Glomerular endothelial cell (primary cell): Measurements from ENCODE around the gene DGCR6L. TPM values are rescaled to one million over a fixed set of nuclear protein-coding genes. Genes with fewer than 3 reads are reported as not detected.
"Not testable (repeated sequence)": the region's sequence is repeated elsewhere in the genome, so short reads cannot be mapped to it uniquely, and the experiment has no call there.

Experiments used
- DNase-seq: peaks from one replicate; pipeline ENCODE4 v3.0.0-alpha.2; 2011; ENCODE audit warnings: low read depth, low spot score; ENCODE audit errors: extremely low read depth
- total RNA-seq: library from RNA; depleted of rRNA; stranded (reverse); fragments of >200 nt; gene quantifications from 2 replicates; pipeline ENCODE4 v1.2.3, GENCODE V29; 2015

DGCR6L gene
- 67.4 and 67.8 TPM in 2 replicates for total RNA-seq

DNA sequence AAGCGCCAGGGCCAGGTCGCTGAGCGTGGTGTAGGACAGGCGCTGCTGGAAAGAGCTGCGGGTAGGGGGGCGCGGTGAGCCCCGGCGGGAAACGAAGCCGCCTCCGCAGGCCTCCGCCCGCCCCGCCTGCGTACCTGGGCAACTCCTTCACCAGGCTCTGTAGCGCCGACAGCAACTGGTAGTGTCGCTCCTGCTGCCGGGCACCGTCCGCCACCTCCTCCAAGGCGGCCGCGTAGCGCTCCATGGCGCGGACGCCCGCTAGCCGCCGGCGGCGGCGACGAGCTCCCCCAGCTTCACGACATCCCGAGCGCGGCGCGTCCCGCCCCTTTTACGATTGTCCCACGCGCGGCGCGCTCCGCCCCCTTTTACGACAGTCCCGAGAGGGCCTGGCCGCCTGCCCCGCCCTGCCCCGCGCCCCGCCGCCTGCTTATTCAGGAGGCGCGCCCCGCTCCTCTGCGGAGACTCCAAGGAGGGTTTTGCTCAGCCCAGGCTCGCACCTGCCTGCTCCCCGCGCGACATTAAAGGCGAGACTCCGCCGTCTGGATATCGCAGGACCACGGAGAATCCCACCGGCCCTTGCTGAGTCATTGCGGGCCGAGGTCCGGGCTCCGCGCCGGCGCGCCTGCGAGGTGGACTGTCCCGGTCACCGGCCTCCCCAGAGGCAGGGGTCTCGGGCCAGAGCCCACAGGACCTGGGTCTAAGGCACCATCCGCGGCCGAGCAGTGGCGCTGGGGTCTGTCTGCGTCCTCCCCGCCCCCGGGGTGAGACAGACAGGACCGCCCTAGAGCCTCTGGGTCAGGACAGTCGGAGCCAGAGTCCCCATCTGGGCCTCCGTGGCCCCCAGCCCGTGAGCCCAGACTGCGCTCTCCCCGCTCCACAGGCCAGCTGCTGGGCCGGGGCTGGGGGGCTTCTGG lies at the start of gene DGCR6L:
Gene DGCR6L, minus strand, starts transcription at position 316 of the 914 bp plus-strand sequence. Its CDS starts 72 bp downstream, at position 244.
- DNase-seq, result peak; percentile 51

DNA sequence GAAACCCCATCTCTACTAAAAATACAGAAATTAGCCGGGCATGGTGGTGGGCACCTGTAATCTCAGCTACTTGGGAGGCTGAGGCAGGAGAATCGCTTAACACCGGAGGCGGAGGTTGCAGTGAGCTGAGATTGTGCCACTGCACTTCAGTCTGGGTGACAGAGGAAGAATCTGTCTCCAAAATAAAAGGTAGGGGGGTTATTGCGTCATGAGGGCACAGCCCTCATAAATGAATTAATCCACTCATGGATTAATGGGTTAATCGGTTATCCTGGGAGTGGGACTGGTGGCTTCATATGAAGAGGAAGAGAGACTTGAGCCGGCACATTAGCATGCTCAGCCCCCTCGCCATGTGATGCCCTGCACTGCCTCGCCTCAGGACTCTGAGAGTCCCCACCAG lies 49.0 kb upstream of the DGCR6L start:
- not testable (repeated sequence) for DNase-seq

DNA sequence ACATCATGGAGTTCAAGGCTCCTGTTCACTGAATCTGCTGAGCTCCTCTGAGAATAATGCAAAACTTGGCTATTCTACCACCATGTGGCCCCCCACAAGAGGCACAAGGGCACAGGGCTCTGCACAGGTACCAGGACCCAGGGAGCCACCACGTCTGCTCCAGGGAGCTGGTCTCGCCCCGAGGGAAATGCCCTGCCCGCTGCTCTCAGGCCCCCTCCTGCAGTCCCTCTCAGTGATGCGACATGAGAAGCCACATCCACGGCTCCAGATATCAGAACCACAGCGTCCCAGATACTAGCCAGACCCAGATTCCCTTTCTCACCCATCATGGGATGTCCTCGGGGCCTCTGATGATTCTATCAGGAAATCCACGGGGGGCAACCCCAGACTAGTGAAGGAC lies 47.0 kb upstream of the DGCR6L start:
- not testable (repeated sequence) for DNase-seq

DNA sequence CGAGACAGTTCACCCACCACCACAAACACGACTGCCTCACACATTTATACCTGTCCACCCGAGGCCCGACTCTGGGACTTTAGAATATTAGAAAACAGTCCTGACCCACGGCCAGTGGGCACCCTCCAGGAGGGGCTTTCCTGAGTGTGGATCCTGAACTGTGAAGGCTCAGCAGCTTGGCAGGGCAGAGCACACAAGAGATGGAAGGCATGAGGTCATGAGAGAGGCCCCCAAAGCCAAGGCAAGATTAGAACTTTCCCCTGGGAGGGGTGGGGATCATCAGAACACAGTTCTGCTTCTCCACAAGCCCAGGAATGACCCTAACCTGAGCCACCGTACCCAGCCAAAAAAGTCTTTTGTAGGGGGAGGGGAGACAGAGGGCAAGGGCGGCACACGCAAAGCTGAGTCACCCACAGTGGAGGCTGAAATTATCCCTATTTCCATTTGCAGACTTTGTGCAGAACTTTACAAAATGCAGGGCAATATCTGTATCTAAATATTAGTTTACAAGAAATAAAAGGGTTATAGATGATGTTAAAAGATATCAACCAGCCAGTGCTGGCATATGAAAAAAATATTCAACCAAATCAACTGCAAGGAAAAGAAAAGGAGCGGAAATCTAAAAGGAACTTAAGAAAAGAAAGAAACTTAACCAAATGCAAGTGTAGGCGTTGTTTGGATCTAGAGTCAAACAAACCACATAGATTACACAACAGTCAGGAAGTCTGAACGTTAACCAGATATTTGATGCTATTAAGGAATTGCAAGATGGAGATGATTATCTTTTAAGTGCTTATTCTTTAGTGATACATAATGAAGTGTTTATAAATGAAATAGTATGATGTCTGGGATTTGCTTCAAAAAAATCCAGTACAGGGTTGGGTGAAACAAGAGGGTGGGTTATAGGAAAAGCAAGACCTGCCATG lies 44.7 kb upstream of the DGCR6L start:
- DNase-seq, result not testable (repeated sequence)

DNA sequence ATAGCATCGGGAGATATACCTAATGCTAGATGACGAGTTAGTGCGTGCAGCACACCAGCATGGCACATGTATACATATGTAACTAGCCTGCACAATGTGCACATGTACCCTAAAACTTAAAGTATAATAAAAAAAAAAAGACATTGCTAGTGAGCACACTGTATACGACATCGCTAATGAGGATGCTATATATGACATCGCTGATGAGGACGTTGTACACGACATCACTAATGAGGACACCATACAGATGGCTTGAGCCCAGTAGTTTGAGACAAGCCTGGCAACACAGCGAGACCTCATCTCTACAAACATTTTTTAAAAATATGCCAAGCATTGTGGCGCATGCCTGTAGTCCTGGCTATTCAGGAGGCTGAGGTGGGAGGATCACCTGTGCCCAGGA lies 42.5 kb upstream of the DGCR6L start:
- DNase-seq, result not testable (repeated sequence)

DNA sequence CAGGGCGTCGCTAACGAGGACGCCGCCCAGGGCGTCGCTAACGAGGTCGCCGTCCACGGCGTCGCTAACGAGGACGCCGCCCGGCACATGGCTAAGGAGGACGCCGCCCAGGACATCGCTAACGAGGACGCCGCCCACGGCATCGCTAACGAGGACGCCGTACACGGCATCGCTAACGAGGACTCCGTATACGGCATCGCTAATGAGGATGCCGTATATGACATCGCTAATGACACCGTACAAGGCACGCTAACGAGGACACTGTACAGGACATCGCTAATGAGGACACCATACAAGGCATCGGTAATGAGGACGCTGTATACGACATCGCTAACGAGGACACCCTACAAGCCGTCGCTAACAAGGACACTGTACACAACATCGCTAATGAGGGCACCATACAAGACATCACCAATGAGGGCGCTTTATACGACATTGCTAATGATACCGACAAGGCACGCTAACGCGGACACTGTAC lies 41.9 kb upstream of the DGCR6L start:
- DNase-seq, result not testable (repeated sequence)

DNA sequence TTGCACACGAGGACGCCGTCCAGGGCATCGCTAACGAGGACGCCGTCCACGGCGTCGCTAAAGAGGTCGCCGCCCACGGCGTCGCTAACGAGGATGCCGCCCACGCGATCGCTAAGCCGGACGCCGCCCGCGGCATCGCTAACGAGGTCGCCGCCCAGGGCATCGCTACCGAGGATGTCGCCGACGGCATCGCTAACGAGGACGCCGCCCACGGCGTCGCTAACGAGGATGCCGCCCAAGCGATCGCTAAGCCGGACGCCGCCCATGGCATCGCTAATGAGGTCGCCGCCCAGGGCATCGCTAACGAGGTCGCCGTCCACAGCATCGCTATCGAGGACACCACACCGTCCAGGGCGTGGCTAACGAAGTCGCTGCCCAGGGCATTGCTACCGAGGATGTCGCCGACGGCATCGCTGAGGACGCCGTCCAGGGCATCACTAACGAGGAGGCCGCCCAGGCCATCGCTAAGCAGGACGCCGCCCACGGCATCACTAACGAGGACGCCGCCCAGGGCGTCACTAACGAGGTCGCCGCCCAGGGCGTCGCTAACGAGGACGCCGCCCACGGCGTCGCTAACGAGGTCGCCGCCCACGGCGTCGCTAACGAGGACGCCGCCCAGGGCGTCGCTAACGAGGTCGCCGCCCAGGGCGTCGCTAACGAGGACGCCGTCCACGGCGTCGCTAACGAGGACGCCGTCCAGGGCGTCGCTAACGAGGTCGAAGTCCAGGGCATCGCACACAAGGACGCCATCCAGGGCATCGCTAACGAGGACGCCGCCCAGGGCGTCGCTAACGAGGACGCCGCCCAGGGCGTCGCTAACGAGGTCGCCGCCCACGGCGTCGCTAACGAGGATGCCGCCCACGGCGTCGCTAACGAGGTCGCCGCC lies 41.2 kb upstream of the DGCR6L start:
- DNase-seq, result not testable (repeated sequence)

DNA sequence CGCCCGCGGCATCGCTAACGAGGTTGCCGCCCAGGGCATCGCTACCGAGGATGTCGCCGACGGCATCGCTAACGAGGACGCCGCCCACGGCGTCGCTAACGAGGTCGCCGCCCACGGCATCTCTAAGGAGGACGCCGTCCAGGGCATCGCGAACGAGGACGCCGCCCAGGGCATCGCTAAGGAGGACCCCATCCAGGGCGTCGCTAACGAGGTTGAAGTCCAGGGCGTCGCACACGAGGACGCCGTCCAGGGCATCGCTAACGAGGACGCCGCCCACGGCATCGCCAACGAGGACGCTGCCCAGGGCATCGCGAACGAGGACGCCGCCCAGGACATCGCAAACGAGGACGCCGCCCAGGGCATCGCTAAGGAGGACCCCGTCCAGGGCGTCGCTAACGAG lies 40.4 kb upstream of the DGCR6L start:
- not testable (repeated sequence) for DNase-seq

DNA sequence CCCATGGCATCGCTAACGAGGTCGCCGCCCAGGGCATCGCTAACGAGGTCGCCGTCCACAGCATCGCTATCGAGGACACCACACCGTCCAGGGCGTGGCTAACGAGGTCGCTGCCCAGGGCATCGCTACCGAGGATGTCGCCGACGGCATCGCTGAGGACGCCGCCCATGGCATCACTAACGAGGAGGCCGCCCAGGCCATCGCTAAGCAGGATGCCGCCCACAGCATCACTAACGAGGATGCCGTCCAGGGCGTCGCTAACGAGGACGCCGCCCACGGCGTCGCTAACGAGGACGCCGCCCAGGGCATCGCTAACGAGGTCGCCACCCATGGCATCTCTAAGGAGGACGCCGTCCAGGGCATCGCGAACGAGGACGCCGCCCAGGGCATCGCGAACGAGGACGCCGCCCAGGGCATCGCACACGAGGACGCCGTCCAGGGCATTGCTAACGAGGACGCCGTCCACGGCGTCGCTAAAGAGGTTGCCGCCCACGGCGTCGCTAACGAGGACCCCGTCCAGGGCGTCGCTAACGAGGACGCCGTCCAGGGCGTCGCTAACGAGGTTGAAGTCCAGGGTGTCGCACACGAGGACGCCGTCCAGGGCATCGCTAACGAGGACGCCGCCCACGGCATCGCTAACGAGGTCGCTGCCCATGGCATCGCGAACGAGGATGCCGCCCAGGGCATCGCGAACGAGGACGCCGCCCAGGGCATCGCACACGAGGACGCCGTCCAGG lies 38.8 kb upstream of the DGCR6L start:
- DNase-seq, result not testable (repeated sequence)

DNA sequence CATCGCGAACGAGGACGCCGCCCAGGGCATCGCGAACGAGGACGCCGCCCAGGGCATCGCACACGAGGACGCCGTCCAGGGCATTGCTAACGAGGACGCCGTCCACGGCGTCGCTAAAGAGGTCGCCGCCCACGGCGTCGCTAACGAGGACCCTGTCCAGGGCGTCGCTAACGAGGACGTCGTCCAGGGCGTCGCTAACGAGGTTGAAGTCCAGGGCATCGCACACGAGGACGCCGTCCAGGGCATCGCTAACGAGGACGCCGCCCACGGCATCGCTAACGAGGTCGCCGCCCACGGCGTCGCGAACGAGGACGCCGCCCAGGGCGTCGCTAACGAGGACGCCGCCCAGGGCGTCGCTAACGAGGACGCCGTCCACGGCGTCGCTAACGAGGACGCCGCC lies 38.1 kb upstream of the DGCR6L start:
- DNase-seq, result not testable (repeated sequence)

DNA sequence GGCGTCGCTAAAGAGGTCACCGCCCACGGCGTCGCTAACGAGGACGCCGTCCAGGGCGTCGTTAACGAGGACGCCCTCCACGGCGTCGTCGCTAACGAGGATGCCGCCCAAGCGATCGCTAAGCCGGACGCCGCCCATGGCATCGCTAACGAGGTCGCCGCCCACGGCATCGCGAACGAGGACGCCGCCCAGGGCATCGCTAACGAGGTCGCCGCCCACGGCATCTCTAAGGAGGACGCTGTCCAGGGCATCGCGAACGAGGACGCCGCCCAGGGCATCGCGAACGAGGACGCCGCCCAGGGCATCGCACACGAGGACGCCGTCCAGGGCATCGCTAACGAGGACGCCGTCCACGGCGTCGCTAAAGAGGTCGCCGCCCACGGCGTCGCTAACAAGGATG lies 37.0 kb upstream of the DGCR6L start:
- DNase-seq, result not testable (repeated sequence)

DNA sequence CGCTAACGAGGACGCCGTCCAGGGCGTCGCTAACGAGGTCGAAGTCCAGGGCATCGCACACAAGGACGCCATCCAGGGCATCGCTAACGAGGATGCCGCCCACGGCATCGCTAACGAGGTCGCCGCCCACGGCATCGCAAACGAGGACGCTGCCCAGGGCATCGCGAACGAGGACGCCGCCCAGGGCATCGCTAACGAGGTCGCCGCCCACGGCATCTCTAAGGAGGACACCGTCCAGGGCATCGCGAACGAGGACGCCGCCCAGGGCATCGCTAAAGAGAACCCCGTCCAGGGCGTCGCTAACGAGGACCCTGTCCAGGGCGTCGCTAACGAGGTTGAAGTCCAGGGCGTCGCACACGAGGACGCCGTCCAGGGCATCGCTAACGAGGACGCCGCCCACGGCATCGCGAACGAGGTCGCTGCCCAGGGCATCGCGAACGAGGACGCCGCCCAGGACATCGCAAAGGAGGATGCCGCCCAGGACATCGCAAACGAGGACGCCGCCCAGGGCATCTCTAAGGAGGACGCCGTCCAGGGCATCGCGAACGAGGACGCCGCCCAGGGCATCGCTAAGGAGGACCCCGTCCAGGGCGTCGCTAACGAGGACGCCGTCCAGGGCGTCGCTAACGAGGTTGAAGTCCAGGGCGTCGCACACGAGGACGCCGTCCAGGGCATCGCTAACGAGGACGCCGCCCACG lies 36.2 kb upstream of the DGCR6L start:
- DNase-seq, result not testable (repeated sequence)

DNA sequence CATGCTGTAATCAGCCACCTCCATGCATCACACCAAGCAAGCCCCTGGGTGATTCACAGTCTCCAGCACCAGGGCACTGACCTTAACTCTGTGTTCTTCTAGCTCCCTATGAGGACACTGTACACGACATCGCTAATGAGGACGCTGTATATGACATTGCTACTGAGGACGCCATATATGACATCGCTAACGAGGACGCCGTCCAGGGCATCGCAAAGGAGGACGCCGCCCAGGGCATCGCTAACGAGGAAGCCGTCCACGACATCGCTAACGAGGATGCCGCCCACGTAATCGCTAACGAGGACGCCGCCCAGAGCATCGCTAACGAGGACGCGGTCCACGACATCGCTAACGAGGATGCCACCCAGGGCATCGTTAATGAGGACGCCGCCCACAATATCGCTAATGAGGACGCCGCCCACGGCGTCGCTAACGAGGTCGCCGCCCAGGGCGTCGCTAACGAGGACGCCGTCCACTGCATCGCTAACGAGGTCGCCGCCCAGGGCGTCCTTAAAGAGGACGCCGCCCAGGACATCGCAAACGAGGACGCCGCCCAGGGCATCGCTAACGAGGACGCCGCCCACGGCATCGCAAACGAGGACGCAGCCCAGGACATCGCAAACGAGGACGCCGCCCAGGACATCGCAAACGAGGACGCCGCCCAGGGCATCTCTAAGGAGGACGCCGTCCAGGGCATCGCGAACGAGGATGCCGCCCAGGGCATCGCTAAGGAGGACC lies 34.5 kb upstream of the DGCR6L start:
- no peak for DNase-seq

DNA sequence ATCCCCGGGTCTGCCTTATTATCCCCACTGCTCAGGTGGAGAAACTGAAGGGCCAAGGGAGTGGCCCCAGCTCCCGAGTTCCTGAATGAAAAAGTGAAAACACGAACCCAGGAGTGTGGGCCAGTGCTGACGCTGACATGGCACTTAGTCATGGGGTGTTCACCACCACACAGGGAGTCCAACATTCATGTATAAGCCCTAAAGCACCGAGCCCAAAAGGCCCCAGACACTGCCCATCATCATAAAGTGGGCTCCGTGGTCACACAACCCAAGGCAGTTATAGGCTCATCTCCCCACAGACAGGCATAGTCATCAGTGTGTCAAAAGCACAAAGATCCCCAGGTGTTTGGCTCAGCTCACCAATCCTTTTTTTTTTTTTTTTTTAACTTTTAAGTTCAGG lies 32.7 kb upstream of the DGCR6L start:
- not testable (repeated sequence) for DNase-seq

DNA sequence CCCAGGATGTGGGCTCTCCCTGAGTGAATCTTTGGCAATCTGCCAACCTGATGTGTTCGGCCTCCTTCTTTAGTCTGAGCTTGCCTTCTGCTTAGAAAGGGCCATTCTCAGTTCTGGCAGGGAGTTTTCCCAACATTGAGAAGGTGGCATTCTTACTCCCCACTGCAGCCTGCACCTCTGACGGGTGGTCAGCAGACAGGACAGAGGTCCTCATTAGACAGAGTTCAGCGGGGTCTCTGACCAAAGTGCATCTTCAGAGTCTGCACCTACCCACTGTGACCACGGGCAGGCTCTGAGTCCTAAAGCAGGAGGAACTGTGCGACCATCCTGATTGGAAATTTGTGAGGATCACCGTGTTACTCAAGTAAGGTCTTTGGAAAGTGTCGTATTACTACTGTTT lies 26.7 kb upstream of the DGCR6L start:
- DNase-seq, result not testable (repeated sequence)

DNA sequence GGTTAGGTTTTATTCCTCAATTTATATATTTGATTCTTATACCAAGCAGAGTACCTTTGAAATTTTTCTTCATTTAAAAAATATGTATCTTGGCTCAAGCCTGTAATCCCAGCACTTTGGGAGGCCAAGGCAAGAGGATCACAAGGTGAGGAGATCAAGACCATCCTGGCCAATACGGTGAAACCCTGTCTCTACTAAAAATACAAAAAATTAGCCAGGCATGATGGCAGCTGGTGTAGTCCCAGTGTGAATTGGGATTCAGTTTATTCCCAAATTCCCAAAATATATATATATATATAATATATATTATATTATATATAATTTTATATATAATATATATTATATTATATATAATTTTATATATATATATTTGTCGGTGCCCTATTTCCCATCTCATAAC lies 18.4 kb upstream of the DGCR6L start:
- DNase-seq, result not testable (repeated sequence)

DNA sequence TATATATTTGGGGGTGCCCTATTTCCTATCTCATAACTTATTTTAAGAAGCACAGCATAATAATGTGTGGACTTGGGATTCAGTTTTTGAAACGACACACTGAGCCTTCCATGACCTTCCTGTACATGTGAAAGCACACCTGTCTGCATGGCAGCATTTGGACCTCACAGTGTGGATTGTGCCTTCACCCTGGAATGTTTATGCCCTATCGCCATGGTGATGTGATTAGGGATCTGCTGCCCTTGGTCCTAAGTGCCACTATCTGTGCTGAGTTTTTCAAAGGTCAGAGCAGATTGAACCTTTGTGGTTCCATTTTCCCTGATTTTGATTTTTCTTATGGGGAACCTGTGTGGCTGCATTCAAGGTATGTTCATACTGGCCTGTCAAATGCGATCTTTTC lies 17.9 kb upstream of the DGCR6L start:
- DNase-seq, result not testable (repeated sequence)

DNA sequence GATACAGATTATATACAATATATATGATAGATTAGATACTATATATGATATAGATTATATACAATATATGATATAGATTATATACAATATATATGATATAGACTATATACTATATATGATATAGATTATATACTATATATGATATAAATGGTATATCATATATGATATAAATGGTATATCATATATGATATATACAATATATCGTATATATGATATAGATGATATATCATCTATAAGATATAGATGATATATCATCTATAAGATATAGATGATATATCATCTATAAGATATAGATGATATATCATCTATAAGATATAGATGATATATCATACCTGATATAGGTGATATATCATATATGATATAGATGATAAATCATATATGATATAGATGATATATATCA lies 16.7 kb upstream of the DGCR6L start:
- not testable (repeated sequence) for DNase-seq
